Nephron (organoid): ENCODE data around the gene SCGB1D4.

ENCODE experiments used
- H3K27ac Mint-ChIP-seq, 3 experiments: 2 replicates each; pipeline ENCODE4 v1.8.0; 2020; ENCODE audit warnings: mixed read lengths in 3 of 3, mild to moderate bottlenecking in 2 of 3, moderate library complexity in 1 of 3
- H3K27me3 Mint-ChIP-seq: 2 replicates; pipeline ENCODE4 v1.8.0; 2021; ENCODE audit warnings: low read depth, mild to moderate bottlenecking, moderate library complexity, mixed read lengths
- H3K36me3 Mint-ChIP-seq: 2 replicates; pipeline ENCODE4 v1.8.0; 2020; ENCODE audit warnings: low read depth, mixed read lengths
- H3K4me1 Mint-ChIP-seq: 2 replicates; pipeline ENCODE4 v1.8.0; 2020; ENCODE audit warnings: mixed read lengths
- H3K4me3 Mint-ChIP-seq, 3 experiments: 2 replicates each; pipeline ENCODE4 v1.8.0; 2020; ENCODE audit warnings: mild to moderate bottlenecking in 3 of 3, mixed read lengths in 3 of 3, moderate library complexity in 2 of 3
- H3K9me3 Mint-ChIP-seq: 2 replicates; pipeline ENCODE4 v1.8.0; 2020; ENCODE audit warnings: mixed read lengths
- TF ChIP-seq, protein P1 (sequence below), 3 experiments: fragments of 200-600 bp; sonication (generic); IDR thresholded peaks; one replicate each; pipeline ENCODE4 v1.5.0; 2021; ENCODE audit warnings: antibody characterized with exemption in 3 of 3; ENCODE audit not compliant: unreplicated experiment in 3 of 3

The SCGB1D4 gene

DNA sequence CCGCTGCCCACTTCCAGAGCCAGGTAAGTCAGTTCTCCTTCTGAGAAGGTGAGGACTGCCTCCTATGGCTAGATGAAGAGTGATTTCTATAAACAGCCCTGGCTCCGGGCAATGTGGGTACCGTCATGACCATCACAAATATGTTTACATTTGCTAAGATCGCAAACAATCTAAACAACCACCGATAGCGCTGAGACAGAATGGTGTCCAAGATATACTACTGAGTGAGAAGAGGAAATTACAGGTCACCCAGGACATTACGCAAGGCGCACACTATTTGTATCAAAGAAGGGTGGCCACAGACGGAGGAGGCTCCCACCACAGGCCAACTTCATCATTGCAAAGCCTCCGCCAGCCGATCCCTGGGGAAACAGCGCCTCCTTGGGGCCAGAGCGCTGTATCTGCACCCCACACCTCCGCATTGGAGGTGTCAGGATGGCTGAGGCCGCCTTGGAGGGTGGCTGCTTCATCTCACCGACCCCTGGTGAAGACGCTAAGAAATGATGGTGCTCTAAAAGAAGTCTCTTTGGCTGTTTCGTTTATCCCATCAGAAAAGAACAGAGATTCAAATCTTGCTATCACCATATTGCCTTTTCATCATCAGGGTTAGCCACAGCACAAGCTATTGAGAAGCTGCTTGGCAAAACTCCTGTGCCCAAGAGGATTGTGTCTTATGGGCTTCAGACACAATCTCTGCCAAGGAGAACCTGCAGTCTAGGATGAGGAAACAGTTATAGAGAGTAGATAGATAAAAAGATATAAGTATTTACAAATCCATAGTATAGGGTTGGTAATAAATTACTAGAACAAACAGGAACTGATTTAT, 26.1 kb upstream of the SCGB1D4 start:
- Mint-ChIP-seq H3K4me1 (peaks cover 19% of the 10 kb centered on the region), H3K36me3 (no peaks in the 10 kb centered on the region), H3K27ac (peak overlapping the region; percentile 77 to 90 (median 80)), H3K27me3 (peaks cover 27% of the 10 kb centered on the region), H3K9me3 (peaks cover 2% of the 10 kb centered on the region), H3K4me3 (no peak overlapping the region)
- TF ChIP-seq, protein P1, sequence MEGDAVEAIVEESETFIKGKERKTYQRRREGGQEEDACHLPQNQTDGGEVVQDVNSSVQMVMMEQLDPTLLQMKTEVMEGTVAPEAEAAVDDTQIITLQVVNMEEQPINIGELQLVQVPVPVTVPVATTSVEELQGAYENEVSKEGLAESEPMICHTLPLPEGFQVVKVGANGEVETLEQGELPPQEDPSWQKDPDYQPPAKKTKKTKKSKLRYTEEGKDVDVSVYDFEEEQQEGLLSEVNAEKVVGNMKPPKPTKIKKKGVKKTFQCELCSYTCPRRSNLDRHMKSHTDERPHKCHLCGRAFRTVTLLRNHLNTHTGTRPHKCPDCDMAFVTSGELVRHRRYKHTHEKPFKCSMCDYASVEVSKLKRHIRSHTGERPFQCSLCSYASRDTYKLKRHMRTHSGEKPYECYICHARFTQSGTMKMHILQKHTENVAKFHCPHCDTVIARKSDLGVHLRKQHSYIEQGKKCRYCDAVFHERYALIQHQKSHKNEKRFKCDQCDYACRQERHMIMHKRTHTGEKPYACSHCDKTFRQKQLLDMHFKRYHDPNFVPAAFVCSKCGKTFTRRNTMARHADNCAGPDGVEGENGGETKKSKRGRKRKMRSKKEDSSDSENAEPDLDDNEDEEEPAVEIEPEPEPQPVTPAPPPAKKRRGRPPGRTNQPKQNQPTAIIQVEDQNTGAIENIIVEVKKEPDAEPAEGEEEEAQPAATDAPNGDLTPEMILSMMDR (IDR thresholded peaks at IDR 0.05; ENCODE audit: unreplicated experiment in 3 of 3): peak in 2 of 3 experiments; percentile 35 to 59

DNA sequence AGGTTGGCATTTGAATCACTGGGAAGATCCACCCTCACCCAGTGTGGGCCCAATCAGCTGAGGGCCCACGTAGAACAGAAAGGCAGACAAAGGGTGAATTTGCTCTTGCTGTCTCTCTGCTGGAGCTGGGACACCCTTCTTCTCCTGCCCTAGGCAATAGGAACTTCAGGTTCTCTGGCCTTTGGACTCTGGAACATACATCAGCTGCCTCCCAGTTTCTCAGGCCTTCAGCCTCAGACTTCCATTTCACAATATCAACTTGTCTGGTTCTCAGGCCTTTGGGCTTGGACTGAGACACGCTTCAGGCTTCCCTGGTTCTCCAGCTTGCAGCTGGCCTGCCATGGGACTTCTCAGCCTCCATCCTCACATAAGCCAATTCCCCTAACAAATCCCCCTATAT, 23.6 kb upstream of the SCGB1D4 start:
- no peak overlapping the region for H3K4me3 Mint-ChIP-seq
- no peaks in the 10 kb centered on the region for H3K9me3 Mint-ChIP-seq
- H3K27ac Mint-ChIP-seq: no peak overlapping the region
- peaks cover 18% of the 10 kb centered on the region for H3K27me3 Mint-ChIP-seq
- no peaks in the 10 kb centered on the region for H3K36me3 Mint-ChIP-seq
- TF ChIP-seq, protein P1 (IDR thresholded peaks at IDR 0.05; ENCODE audit: unreplicated experiment in 3 of 3): no peak
- peaks cover 18% of the 10 kb centered on the region for H3K4me1 Mint-ChIP-seq

DNA sequence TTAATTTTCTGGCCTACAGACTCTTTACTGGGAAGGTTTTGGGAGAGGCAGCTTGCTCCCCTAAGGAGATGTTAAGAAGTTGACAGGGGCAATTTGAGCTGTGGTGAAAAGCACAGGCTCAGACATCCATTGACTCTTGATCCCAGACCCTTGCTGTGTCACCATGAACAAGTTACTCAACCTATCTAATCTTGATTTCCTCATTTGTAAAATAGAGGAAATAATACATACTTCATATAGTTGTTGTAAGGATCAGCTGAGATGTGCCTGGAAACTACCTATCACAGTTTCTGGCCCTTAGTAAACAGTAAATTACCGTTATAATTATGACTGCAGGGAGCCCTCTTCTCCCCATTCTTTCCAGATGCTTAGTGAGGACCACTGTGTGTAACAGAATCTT, 16.6 kb upstream of the SCGB1D4 start:
- no peak overlapping the region for H3K4me3 Mint-ChIP-seq
- no peaks in the 10 kb centered on the region for H3K36me3 Mint-ChIP-seq
- TF ChIP-seq, protein P1 (IDR thresholded peaks at IDR 0.05; ENCODE audit: unreplicated experiment in 3 of 3): no peak

GRCh38 chr11:62309991-62310390, 11.1 kb upstream of the SCGB1D4 start:
- no peaks in the 10 kb centered on the region for H3K36me3 Mint-ChIP-seq
- no peaks in the 10 kb centered on the region for H3K4me1 Mint-ChIP-seq
- H3K4me3 Mint-ChIP-seq: no peak overlapping the region
- peaks cover 60% of the 10 kb centered on the region for H3K27me3 Mint-ChIP-seq
- TF ChIP-seq, protein P1 (IDR thresholded peaks at IDR 0.05; ENCODE audit: unreplicated experiment in 3 of 3): no peak
- peaks cover 15% of the 10 kb centered on the region for H3K9me3 Mint-ChIP-seq
- no peak overlapping the region for H3K27ac Mint-ChIP-seq

More for the DNA sequence above, 16.6 kb upstream of the SCGB1D4 start:
- H3K27me3 Mint-ChIP-seq: peaks cover 53% of the 10 kb centered on the region
- H3K27ac Mint-ChIP-seq: no peak overlapping the region
- no peaks in the 10 kb centered on the region for H3K4me1 Mint-ChIP-seq
- no peaks in the 10 kb centered on the region for H3K9me3 Mint-ChIP-seq

DNA sequence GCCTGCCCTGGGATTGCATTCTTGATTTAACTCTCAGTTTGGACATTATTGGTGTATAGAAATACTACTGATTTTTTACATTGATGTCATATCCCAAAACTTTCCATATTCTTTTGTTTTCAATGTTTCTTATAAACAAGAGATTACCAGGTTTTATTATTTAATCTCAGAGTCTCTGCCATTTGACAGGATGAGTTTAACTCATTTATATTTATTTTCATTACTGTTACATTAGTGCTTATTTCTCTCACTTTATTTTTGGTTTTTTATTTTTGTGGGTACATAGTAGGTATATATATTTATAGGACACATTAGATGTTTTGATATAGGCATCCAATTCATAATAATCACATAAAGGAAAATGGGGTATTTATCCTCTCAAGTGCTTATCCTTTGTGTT, 9.1 kb upstream of the SCGB1D4 start:
- TF ChIP-seq, protein P1 (IDR thresholded peaks at IDR 0.05; ENCODE audit: unreplicated experiment in 3 of 3): no peak
- Mint-ChIP-seq H3K9me3 (peaks cover 15% of the 10 kb centered on the region), H3K36me3 (no peaks in the 10 kb centered on the region), H3K27ac (no peak overlapping the region), H3K4me1 (no peaks in the 10 kb centered on the region), H3K4me3 (no peak overlapping the region), H3K27me3 (peaks cover 50% of the 10 kb centered on the region)

DNA sequence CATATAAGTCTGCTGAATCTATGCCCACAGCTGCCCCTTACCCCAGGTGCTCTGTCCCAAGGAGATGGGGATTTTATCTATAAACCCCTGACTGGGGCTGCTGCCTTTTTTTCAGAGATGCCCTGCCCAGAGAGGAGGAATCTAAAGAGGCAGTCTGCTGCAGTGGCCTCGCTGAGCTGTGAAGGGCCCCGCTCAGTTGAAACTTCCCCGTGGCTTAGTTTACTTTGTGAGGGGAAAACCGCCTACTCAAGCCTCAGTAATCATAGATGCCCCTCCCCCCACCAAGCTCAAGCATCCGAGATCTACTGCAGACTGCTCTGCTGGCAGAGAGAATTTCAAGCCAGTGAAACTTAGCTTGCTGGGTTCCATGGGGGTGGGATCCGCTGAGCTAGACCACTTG, 7.4 kb upstream of the SCGB1D4 start:
- no peaks in the 10 kb centered on the region for H3K4me1 Mint-ChIP-seq
- no peak overlapping the region for H3K4me3 Mint-ChIP-seq
- H3K9me3 Mint-ChIP-seq: peaks cover 15% of the 10 kb centered on the region
- H3K36me3 Mint-ChIP-seq: no peaks in the 10 kb centered on the region
- peaks cover 37% of the 10 kb centered on the region for H3K27me3 Mint-ChIP-seq
- H3K27ac Mint-ChIP-seq: no peak overlapping the region
- TF ChIP-seq, protein P1 (IDR thresholded peaks at IDR 0.05; ENCODE audit: unreplicated experiment in 3 of 3): no peak
